Tibial artery (tissue), 4 donors: ENCODE results near the gene LEMD1.

ENCODE experiments used
- DNase-seq, 2 donors: peaks; one replicate each; pipeline ENCODE4 v3.0.0-alpha.2; 2019
- H3K27ac ChIP-seq, 2 donors: fragments of 200-600 bp; sonication (generic) in 1 of 2; 1 replicate in 1 of 2; 2 replicates in 1 of 2; pipeline ENCODE4 v1.5.1; 2018 to 2019; ENCODE audit warnings: mild to moderate bottlenecking in 1 of 2
- H3K27me3 ChIP-seq, 2 donors: fragments of 200-600 bp; sonication (generic) in 1 of 2; one replicate each; pipeline versions ENCODE4 v1.5.1 to v1.6.0; 2016 to 2019
- H3K36me3 ChIP-seq, 3 donors: fragments of 200-600 bp; sonication (generic) in 2 of 3; one replicate each; pipeline ENCODE4 v1.5.1; 2016 to 2019; ENCODE audit warnings: mild to moderate bottlenecking in 2 of 3
- H3K4me1 ChIP-seq, 4 donors: fragments of 200-600 bp; sonication (generic) in 2 of 4; 1 replicate in 3 of 4; 2 replicates in 1 of 4; pipeline ENCODE4 v1.5.1; 2016 to 2019
- H3K4me3 ChIP-seq, 2 donors: fragments of 200-600 bp; sonication (generic) in 1 of 2; 1 replicate in 1 of 2; 2 replicates in 1 of 2; pipeline ENCODE4 v1.5.1; 2018 to 2019; ENCODE audit warnings: mild to moderate bottlenecking in 2 of 2
- H3K9me3 ChIP-seq, 3 donors: fragments of 200-600 bp; sonication (generic) in 1 of 3; one replicate each; pipeline ENCODE4 v1.5.1; 2016 to 2019
- CTCF ChIP-seq, 2 experiments: fragments of 200-600 bp in 1 of 2; fragments of 450-650 bp in 1 of 2; IDR thresholded peaks; one replicate each; pipeline ENCODE4 v1.5.1; 2017 to 2019; ENCODE audit warnings: antibody characterized with exemption in 2 of 2, mild to moderate bottlenecking in 1 of 2, moderate library complexity in 1 of 2
- intact Hi-C: fragments of 100-400 bp; cut with DNase I; formaldehyde crosslinking; loops from one replicate; pipeline ENCODE4 v1.15.0; 2023; ENCODE audit warnings: low total_unique reads

LEMD1 gene

GRCh38 chr1:205430696-205431305 is 8.9 kb upstream of the LEMD1 start:
- no peak for DNase-seq
- intact Hi-C loops, result no loop called here
- H3K9me3 ChIP-seq, result no peaks in the 10 kb centered on the region
- H3K36me3 ChIP-seq, result no peaks in the 10 kb centered on the region
- H3K4me3 ChIP-seq, result peak overlapping the region; percentile 44 to 45
- TF ChIP-seq CTCF (IDR thresholded peaks at IDR 0.05), result peak; percentile 53 to 58
- peaks cover 0 to 36% of the 10 kb centered on the region in 2 donors for H3K27me3 ChIP-seq
- peaks cover 0 to 9% (median 7%) of the 10 kb centered on the region in 4 donors for H3K4me1 ChIP-seq
- no peak overlapping the region for H3K27ac ChIP-seq

GRCh38 chr1:205429762-205430695 is 8.2 kb upstream of the LEMD1 start:
- Histone ChIP-seq H3K4me1 (peaks cover 0 to 9% (median 7%) of the 10 kb centered on the region in 4 donors), H3K27ac (no peak overlapping the region), H3K36me3 (no peaks in the 10 kb centered on the region), H3K27me3 (peaks cover 0 to 29% of the 10 kb centered on the region in 2 donors), H3K9me3 (no peaks in the 10 kb centered on the region), H3K4me3 (peak overlapping the region; percentile 44 to 45)
- no peak for DNase-seq
- intact Hi-C loops, result no loop called here
- TF ChIP-seq CTCF (IDR thresholded peaks at IDR 0.05), result no peak

GRCh38 chr1:205424901-205425600 is 3.2 kb upstream of the LEMD1 start:
- Histone ChIP-seq H3K4me1 (no peaks in the 10 kb centered on the region), H3K27me3 (peaks cover 0 to 2% of the 10 kb centered on the region in 2 donors), H3K27ac (no peak overlapping the region), H3K9me3 (no peaks in the 10 kb centered on the region), H3K36me3 (no peaks in the 10 kb centered on the region), H3K4me3 (no peak overlapping the region)
- intact Hi-C loops, result no loop called here
- TF ChIP-seq CTCF (IDR thresholded peaks at IDR 0.05), result no peak
- no peak for DNase-seq

- Histone ChIP-seq H3K27ac (no peak overlapping the region), H3K4me1 (no peaks in the 10 kb centered on the region), H3K36me3 (no peaks in the 10 kb centered on the region), H3K27me3 (peaks cover 0 to 2% of the 10 kb centered on the region in 2 donors), H3K4me3 (no peak overlapping the region), H3K9me3 (no peaks in the 10 kb centered on the region)
- DNase-seq, result no peak
- intact Hi-C loops, result no loop called here
- no peak for TF ChIP-seq CTCF (IDR thresholded peaks at IDR 0.05)
These were observed 2.1 kb upstream of the LEMD1 start for GRCh38 chr1:205423814-205424399.

- DNase-seq, result no peak
- no peaks in the 10 kb centered on the region for H3K4me1 ChIP-seq
- H3K36me3 ChIP-seq, result no peaks in the 10 kb centered on the region
- H3K27me3 ChIP-seq, result peaks cover 0 to 2% of the 10 kb centered on the region in 2 donors
- no peak overlapping the region for H3K27ac ChIP-seq
- intact Hi-C loops, result no loop called here
- no peak overlapping the region for H3K4me3 ChIP-seq
- TF ChIP-seq CTCF (IDR thresholded peaks at IDR 0.05), result no peak
- no peaks in the 10 kb centered on the region for H3K9me3 ChIP-seq
These were observed 1.3 kb upstream of the LEMD1 start for GRCh38 chr1:205422993-205423642.
